Right atrium auricular region (tissue), 2 donors: ENCODE data around the gene SLC9A9. TPM values are rescaled to one million over a fixed set of nuclear protein-coding genes. Genes with fewer than 3 reads are reported as not detected.
A peak's percentile ranks its signal among the peaks of the same experiment; 100 is the strongest.

ENCODE experiments used
- DNase-seq: peaks from one replicate; pipeline ENCODE4 v3.0.0-alpha.2; 2019; ENCODE audit warnings: low spot score
- H3K27ac ChIP-seq, 2 donors: fragments of 200-600 bp; sonication (generic); 1 replicate in 1 of 2; 2 replicates in 1 of 2; pipeline ENCODE4 v1.5.1; 2016 to 2019
- H3K27me3 ChIP-seq, 2 donors: fragments of 200-600 bp; sonication (generic); one replicate each; pipeline versions ENCODE4 v1.5.1 to v1.6.0; 2017 to 2019
- H3K36me3 ChIP-seq: fragments of 200-600 bp; sonication (generic); one replicate; pipeline ENCODE4 v1.5.1; 2016
- H3K4me1 ChIP-seq, 2 donors: fragments of 200-600 bp; sonication (generic); one replicate each; pipeline versions ENCODE4 v1.5.1 to v1.6.0; 2017 to 2019
- H3K4me3 ChIP-seq, 2 donors: fragments of 200-600 bp; sonication (generic); 1 replicate in 1 of 2; 2 replicates in 1 of 2; pipeline ENCODE4 v1.5.1; 2017 to 2019; ENCODE audit warnings: mild to moderate bottlenecking in 1 of 2, moderate library complexity in 1 of 2
- H3K9me3 ChIP-seq, 2 donors: fragments of 200-600 bp; sonication (generic); one replicate each; pipeline ENCODE4 v1.5.1; 2019
- total RNA-seq, 2 donors: library from RNA; depleted of rRNA; stranded (reverse); fragments of >200 nt; gene quantifications; one replicate each; pipeline ENCODE4 v1.1.0, GENCODE V29; 2016
- TF ChIP-seq, protein P1 (sequence below), 2 donors: fragments of 200-600 bp; sonication (generic); IDR thresholded peaks; one replicate each; pipeline ENCODE4 v1.5.1; 2019; ENCODE audit warnings: antibody characterized with exemption in 2 of 2

Gene SLC9A9
- total RNA-seq, 2 donors from 2014 or later: 3.1 to 4.2 TPM

DNA sequence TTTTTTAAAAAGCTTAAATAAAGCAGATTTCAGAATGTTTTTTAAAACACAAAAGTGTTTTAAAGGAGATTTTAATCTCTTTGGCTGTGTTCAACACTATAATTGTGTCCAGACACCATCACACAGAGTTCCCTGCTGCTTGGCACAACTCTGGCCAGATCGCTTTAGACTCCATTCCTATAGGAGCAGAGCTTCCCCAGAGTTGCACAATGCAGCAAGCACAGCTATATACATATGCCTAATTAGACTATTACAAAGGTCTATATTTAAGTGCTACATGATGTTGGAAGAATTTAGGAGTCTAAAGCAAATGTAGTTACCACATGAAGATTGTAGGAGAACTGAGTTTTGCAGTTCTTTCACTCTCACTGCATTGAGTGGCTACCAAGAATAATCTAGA, 11.2 kb downstream of the SLC9A9 start:
- no peak overlapping the region for H3K4me3 ChIP-seq
- no peaks in the 10 kb centered on the region for H3K36me3 ChIP-seq
- H3K9me3 ChIP-seq: no peaks in the 10 kb centered on the region
- no peaks in the 10 kb centered on the region for H3K4me1 ChIP-seq
- H3K27ac ChIP-seq: no peak overlapping the region
- no peak for DNase-seq
- H3K27me3 ChIP-seq: no peaks in the 10 kb centered on the region
- TF ChIP-seq, protein P1, sequence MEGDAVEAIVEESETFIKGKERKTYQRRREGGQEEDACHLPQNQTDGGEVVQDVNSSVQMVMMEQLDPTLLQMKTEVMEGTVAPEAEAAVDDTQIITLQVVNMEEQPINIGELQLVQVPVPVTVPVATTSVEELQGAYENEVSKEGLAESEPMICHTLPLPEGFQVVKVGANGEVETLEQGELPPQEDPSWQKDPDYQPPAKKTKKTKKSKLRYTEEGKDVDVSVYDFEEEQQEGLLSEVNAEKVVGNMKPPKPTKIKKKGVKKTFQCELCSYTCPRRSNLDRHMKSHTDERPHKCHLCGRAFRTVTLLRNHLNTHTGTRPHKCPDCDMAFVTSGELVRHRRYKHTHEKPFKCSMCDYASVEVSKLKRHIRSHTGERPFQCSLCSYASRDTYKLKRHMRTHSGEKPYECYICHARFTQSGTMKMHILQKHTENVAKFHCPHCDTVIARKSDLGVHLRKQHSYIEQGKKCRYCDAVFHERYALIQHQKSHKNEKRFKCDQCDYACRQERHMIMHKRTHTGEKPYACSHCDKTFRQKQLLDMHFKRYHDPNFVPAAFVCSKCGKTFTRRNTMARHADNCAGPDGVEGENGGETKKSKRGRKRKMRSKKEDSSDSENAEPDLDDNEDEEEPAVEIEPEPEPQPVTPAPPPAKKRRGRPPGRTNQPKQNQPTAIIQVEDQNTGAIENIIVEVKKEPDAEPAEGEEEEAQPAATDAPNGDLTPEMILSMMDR (IDR thresholded peaks at IDR 0.05): no peak

DNA sequence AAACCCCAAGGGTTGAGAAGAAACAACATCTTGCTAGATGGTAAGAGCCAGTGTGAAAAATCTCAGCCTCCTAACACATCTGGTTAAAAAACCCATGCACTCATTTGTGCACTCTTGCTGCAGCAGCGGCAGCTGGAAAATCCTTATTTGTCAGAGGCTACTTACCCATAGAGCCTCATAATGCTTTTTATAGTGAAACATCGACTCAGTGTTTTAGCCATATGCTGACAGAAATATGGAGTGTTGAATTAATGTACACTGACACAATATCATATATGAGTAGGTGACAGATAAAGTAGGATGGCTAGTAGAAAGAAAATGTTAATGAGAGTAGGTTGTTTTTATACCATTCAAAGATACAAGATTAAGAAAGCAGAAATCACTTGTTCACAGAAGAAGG, 13.0 kb downstream of the SLC9A9 start:
- H3K4me3 ChIP-seq: no peak overlapping the region
- no peak overlapping the region for H3K27ac ChIP-seq
- no peak for DNase-seq
- no peaks in the 10 kb centered on the region for H3K9me3 ChIP-seq
- TF ChIP-seq, protein P1 (IDR thresholded peaks at IDR 0.05): no peak
- H3K4me1 ChIP-seq: peaks cover 0 to 3% of the 10 kb centered on the region in 2 donors
- no peaks in the 10 kb centered on the region for H3K27me3 ChIP-seq
- no peaks in the 10 kb centered on the region for H3K36me3 ChIP-seq

DNA sequence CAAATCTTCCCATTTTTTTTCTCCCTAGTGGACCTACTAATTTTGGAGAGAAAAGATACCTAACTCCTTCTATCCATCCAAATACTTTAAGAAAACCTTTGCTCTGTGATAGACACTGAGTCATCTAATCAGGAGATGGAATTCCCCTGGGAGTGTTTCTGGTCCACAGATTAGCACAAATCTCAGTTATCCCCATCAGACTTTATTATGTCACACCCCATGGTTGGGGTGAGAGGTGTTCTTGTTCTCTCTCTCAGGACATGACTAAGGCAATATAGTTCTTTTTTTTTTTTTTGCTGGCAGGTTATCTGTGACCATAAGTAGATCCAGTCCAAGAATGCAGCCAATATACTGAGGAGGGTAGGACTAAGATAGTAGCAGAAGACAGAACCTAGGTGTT, 15.8 kb downstream of the SLC9A9 start:
- Histone ChIP-seq H3K9me3 (no peaks in the 10 kb centered on the region), H3K4me3 (no peak overlapping the region), H3K4me1 (peaks cover 0 to 3% of the 10 kb centered on the region in 2 donors), H3K36me3 (no peaks in the 10 kb centered on the region), H3K27ac (no peak overlapping the region), H3K27me3 (no peaks in the 10 kb centered on the region)
- TF ChIP-seq, protein P1 (IDR thresholded peaks at IDR 0.05): no peak
- no peak for DNase-seq

DNA sequence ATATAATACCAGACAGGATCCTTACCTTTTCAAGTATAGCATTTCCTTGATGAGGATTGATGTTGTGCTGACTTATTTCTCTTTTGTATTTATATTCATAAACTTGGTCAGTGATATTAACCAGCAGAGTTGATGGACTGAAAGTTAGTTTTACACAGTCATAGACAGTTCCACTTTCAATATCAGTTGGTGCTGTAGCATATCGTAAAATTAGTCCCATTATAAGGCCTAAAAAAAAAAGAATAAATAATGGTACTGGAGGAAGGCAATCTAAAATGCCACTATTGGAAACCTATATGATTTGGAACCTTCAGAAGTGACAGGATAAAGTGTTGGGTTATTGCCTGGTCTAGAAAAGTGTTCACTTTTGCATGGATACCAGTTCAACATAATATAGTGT, 16.3 kb downstream of the SLC9A9 start:
- peak overlapping the region in 1 of 2 donors; percentile 51 for H3K27ac ChIP-seq
- H3K36me3 ChIP-seq: no peaks in the 10 kb centered on the region
- TF ChIP-seq, protein P1 (IDR thresholded peaks at IDR 0.05): no peak
- no peak for DNase-seq
- no peak overlapping the region for H3K4me3 ChIP-seq
- peaks cover 0 to 3% of the 10 kb centered on the region in 2 donors for H3K4me1 ChIP-seq
- H3K9me3 ChIP-seq: no peaks in the 10 kb centered on the region
- H3K27me3 ChIP-seq: no peaks in the 10 kb centered on the region

DNA sequence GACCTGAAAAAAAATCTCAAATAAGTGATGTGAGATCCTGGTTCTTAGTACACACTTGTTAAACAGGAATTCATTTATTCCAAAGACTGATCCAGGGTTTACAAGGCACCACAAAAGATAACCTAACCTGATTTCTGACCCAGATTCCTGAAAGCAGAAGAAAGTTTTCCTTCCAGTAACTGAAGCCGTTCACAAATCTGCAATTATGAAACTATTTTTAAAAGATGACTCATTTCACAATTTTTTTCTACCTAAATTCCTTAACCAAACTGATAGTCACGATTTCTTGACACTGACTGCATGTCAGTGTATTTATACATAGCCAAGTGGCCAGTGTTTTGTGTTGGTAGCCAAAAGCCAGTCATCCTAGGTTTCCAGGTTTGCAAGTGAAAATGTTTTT, 17.1 kb downstream of the SLC9A9 start:
- no peaks in the 10 kb centered on the region for H3K36me3 ChIP-seq

DNA sequence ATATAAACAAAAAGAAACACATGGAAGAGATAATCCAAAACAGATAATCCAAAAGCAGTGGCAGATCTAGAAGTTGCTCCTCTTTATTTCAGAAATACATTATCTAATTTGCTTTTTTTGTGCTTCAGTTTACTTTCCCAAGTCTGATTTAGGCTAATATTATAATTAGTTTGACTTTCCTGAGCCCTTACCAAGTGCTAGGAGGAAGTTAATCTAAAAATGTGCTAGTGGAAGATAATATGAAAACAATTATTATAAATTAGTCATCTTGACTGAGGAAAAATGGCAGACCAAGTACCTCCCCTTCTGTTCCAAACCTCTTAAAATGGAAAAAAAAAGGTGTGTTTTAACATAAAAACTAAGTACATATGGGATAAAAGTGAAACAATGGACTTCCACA, 17.5 kb downstream of the SLC9A9 start:
- H3K9me3 ChIP-seq: no peaks in the 10 kb centered on the region
- no peaks in the 10 kb centered on the region for H3K27me3 ChIP-seq
- peak overlapping the region in 1 of 2 donors; percentile 51 for H3K27ac ChIP-seq
- H3K4me3 ChIP-seq: no peak overlapping the region
- peaks cover 0 to 3% of the 10 kb centered on the region in 2 donors for H3K4me1 ChIP-seq
- no peaks in the 10 kb centered on the region for H3K36me3 ChIP-seq
- TF ChIP-seq, protein P1 (IDR thresholded peaks at IDR 0.05): no peak
- DNase-seq: no peak

More for the DNA sequence above, 17.1 kb downstream of the SLC9A9 start:
- Histone ChIP-seq H3K4me3 (no peak overlapping the region), H3K4me1 (peaks cover 0 to 3% of the 10 kb centered on the region in 2 donors), H3K27ac (peak overlapping the region in 1 of 2 donors; percentile 51), H3K9me3 (no peaks in the 10 kb centered on the region), H3K27me3 (no peaks in the 10 kb centered on the region)
- TF ChIP-seq, protein P1 (IDR thresholded peaks at IDR 0.05): no peak
- DNase-seq: no peak
